NCI-H524 (cell line): ENCODE data around the gene ZNF611.
"Not testable (repeated sequence)": the region's sequence is repeated elsewhere in the genome, so short reads cannot be mapped to it uniquely, and the experiment has no call there.

Experiments
- DNase-seq, 2 experiments: peaks; one replicate each; lab custom pipeline; 2025; lab: John Stamatoyannopoulos, UW

The ZNF611 gene

GRCh38 chr19:52734893-52735661 is at the start of gene ZNF611:
ZNF611 (minus strand) TSS chr19:52735044; CDS start chr19:52715894, 19,150 bp downstream.
- DNase-seq, result peak; percentile 85 to 90

DNA sequence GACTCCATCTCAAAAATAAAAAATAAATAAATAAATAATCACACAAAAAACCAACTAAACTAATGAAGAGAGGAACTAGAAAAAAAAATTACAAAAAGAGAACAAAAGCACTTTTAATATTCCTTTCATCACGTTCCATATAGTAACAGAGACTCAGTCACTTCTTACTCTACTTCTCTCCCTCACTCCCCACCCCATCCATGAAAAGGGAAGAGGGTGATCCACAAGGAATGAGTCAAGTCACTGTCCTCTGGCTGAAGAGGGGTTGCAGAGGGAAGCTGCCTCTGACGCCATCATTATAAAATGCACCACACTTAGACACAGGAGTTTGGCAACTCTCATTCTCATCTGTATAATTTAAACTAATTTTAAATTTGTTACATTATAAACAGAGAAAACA is 48.0 kb upstream of the ZNF611 start:
- not testable (repeated sequence) for DNase-seq

DNA sequence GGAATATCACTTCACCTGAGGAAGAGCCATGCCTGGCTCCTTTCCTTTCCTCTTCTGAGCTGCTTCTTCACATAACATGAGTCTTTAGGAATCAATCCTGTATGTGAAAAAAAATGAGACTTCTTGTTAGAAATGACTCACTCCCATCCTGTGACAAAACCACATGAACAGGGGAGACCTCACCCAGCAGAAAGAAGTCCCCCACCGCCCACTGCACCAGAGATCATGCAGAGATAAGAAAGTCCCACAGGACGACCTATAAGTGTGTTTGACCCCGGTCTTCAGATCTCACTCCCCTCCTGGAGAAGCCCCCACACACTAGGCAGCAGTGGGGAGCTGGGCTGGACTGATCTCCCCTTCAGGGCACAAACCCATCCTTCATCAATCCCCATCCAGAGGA is 44.0 kb upstream of the ZNF611 start:
- no peak for DNase-seq

- not testable (repeated sequence) for DNase-seq
These were observed 21.6 kb upstream of the ZNF611 start for GRCh38 chr19:52756447-52756846.

DNA sequence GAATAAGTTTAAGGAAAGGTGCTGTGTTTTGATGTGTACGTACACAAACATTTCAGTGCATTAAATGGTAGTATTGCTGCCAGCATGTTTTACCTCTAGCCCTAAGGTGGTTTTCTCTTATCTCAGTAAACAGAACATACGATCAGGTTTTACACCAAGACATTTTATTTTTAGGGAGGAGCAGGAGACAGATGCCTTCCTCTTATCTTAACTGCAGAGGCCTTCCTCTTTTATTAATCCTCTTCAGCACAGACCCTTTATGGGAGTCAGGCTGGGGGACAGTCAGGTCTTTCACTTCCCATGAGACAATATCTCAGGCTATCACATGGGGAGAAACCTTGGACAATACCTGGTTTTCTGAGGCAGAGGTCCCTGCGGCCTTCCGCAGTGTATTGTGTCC is 14.9 kb upstream of the ZNF611 start:
- DNase-seq, result no peak

DNA sequence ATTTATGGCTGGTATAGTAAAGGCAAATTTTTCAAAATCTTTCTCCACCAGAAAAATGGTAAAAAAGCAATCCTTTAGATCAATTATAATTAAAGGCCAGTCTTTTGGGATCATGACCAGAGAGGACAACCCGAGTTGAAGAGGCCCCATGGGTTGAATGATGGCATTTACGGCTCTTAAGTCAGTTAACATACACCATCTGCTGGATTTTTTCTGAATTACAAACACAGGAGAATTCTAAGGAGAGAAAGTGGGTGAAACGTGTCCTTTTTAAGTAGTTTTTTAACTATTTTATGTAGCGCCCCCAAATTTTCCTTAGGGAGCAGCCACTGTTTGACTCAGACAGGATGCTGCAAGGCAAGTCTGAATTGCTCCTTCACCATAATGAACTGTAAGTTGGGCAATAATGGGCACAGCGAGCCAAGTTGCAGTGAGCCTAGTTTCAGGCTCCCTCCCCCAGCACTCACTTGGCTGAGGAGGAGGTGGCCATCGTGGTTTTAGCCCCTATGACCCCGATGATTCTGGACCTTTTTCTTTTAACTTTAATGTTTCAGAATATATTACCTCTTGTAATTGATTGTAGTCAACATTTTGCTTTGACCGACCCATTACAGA is 13.6 kb upstream of the ZNF611 start:
- peak in 1 of 2 experiments; percentile 25 for DNase-seq

DNA sequence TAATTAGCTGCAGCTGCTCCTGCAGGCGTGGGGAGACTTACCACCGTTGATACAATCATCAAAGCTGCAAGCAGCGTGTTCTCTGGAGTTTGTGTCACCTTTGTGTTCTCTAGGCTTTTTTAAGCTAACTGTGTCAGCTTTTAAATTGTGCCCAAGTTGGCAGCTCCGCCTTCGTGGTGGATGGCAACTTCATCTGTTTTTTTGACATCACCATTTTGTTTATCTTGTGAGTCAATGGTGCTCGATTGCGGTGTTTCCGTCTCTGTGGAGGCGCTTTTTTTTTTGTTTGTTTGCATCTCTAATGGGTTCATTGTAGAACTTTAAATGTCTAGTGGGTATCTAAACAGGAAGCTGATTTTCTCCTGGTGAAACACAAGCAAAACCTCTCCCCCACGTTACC is 11.1 kb upstream of the ZNF611 start:
- not testable (repeated sequence) for DNase-seq

GRCh38 chr19:52743091-52743490 is 8.2 kb upstream of the ZNF611 start:
- no peak for DNase-seq

- no peak for DNase-seq
These were observed 7.7 kb upstream of the ZNF611 start for GRCh38 chr19:52742516-52742915.

DNA sequence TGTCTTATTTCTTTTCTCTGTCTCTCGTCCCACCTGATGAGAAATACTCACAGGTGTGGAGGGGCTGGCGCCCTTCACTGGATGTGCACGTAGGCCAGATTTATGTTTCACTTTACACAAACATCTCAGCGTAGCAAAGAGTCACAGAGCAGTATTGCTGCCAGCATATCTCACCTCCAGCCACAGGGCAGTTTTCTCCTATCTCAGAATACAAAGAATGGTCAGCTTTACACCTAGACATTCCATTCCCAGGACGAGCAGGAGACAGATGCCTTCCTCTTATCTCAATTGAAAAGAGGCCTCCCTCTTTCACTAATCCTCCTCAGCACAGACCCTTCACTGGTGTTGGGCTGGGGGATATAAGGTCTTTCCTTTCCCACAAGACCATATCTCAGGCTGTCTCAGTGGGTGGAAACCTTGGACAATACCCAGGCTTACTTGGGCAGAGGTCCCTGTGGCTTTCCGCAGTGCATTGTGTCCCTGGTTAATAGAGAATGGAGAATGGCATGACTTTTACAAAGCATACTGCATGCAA is 7.2 kb upstream of the ZNF611 start:
- no peak for DNase-seq

DNA sequence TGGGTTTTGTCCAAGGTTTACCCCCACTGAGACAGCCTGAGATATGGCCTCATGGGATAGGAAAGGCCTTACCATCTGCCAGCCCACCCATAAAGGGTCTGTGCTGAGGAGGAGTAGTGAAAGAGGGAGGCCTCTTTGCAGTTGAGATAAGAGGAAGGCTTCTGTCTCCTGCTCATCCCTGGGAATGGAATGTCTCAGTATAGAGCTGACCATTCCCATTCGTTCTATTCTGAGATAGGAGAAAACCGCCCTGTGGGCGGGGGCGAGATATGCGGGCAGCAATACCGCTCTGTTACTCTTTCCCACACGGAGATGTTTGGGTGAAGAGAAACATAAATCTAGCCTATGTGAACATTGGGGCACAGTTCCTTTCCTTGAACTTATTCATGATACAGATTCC is 6.5 kb upstream of the ZNF611 start:
- not testable (repeated sequence) for DNase-seq

DNA sequence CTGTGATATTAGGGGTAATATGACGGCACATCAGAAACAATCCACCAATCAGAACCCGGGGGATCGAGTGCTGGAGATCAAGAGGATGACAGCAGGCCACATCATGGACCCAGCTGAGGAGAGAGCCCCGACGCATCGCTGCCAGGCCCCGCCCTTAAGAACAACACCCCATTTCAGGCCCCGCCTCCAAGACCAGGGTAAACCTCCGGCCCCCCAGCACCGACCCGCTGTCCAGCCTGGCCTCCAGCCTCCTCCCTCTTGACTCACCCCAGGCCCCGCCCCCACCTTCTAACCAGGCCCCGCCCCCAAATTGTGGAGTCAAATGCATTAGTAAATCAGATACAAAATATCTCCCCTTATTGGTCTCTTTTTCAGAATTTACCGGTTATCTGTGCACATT is 4.7 kb upstream of the ZNF611 start:
- DNase-seq, result no peak

DNA sequence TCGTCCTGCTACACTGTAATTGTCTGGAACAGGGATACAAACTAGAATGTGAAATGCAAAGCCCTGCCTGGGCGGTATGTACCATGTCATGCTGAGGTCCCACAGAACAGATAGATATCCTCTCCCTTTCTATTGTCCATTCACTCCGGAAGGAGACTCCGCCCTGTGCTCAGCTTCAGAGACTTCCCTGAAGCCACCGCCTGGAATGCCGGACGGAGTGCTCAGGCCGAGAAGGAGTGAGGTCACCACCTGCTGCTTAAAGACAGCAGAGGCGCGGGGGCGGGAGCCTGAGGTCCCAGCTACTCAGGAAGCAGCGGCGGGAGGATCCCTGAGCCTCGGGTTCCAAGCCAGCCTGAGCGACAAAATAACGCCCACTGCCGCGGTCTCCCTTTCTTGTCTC is 890 bp upstream of the ZNF611 start:
- no peak for DNase-seq

DNA sequence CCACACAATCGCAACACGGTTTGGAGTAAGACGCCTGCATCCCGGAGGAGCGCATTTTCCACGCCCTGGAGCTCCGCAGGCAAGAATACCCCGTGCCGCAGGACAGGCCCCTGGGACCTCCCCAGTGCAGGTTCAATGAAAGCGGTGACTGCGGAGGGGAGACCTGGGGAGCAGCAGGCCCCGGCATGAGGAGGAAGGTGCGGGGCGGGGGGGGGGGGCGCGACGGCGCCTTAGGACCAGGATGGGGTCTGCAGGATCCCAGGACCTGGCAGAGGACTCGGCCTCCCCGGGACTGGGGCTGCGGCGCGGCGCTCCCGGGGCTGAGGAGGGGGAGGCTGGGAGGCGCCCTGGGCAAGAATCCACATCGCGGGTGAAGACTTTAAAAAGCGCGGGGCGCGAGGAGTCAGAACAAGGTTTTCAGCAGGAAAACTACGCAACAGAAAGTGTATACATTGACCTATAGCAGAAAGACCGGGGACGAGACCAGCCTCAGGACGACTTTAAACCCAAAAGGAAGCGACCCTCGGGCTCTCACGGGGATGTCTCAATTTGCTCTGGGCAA is 432 bp downstream of the ZNF611 start:
- DNase-seq, result peak in 1 of 2 experiments; percentile 5

GRCh38 chr19:52726051-52726450 is 8.8 kb downstream of the ZNF611 start:
- not testable (repeated sequence) for DNase-seq

DNA sequence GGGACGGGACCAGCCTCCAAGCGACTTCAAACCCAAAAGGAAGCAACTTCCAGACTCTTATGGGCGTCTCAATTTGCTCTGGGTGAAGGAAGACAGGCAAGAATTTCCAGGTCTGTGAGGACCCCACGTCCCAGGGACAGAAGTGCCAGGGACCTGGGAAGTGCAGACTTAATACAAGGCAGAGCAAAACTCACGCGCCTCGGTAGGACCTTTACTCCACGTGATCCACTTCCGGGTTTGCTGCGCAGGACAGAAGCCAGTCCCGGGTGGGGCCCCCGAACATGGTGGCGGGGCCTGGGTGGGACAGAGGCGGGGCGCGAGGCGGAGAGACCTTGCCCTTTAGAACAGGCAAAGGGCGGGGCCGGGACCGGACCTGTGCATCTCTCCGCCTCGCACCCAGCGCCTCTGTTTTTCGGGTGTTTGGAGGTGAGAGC is 9.3 kb downstream of the ZNF611 start:
- DNase-seq, result no peak

DNA sequence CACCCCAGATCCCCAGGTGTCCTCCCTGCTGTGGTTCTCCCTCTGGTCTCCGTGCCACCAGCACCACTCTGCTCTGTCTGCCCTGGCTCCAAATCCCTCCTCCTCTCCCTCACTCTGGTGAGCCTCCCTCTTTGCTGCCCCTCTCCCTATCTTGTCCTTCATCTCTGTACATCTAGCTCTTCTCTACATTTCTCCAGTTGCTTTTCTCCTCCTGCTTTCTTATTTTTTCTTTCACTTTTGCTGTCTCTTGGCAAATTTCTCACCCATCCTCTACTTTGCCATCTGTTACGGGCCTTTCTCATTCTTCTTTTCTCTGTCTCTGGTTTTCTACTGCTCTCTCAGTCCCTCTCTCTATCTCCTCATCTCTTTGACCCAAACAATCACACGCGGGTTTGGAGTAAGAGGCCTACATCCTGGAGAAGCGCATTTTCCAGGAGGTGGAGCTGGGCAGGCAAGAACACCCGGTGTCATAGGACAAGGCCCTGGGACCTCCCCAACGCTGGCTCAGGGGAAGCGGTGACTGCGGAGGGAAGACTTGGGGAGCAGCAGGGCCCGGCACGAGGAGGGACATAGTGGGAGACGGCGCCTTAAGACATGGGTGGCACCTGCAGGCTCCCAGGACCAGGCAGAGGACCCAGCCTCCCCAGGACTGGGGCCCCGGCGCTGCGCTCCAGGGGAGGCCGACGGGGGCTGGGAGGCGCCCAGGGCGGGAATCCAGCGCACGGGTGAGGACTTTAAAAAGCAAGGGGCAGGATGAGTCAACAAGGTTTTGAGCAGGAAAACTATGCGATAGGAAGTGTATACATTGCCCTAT is 9.9 kb downstream of the ZNF611 start:
- DNase-seq, result no peak

DNA sequence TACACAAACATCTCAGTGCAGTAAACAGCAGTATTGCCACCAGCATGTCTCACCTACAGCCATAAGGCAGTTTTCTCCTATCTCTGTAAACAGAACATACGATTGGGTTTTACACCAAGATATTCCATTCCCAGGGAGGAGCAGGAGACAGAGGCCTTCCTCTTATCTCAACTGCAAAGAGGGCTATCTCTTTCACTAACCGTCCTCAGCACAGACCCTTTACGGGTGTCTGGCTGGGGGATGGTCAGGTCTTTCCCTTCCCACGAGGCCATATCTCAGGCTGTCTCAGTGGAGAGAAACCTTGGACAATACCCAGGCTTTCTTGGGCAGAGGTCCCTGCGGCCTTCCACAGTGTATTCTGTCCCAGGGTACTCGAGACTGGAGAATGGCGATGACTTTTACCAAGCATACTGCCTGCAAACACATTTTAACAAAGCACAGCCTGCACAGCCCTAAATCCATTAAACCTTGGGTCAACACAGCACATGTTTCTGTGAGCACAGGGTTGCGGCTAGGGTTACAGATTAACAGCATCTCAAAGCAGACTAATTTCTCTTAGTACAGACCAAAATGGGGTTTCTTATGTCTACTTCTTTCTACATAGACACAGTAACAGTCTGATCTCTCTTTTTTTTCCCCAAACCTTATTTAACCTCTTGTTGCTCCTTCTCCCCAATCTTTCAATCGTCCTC is 10.8 kb downstream of the ZNF611 start:
- not testable (repeated sequence) for DNase-seq

DNA sequence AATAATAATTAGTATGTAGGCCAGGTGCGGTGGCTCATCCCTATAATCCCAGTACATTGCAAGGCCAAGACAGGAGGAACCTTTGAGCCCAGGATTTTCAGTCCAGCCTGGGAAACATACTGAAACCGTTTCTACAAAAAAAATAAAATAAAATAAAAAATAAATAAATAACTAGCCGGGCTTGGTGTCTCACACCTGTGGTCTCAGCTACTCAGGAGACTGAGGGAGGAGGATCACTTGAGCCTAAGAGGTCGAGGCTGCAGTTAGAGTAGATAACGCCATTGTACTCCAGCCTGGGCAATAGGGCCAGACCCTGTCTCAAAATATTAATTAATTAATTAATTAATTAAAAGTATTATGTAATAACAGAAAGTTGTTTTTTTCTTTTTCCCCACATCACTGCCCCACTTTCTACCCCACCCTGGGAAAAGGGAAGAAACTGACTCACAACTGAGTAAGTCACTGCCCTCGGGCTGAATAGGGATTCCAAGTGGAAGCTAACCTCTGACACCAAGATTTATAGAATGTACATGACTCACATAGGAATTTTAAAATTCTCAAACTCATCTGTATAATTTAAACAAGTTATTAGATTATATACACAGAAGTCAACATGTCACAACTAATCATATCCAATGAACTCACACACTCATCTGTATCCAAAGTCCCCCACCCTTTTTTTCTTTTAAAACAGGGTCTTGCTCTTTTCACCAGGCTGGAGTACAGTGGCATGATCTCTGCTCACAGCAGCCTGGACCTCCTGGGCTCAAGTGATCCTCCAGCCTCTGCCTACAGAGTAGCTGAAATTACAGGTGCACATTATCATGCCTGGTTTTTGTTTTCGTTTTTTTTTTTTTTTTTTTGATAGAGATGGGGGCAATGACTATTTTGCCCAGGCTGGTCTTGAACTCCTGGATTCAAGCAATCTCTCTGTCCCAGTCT is 12.5 kb downstream of the ZNF611 start:
- DNase-seq, result no peak

DNA sequence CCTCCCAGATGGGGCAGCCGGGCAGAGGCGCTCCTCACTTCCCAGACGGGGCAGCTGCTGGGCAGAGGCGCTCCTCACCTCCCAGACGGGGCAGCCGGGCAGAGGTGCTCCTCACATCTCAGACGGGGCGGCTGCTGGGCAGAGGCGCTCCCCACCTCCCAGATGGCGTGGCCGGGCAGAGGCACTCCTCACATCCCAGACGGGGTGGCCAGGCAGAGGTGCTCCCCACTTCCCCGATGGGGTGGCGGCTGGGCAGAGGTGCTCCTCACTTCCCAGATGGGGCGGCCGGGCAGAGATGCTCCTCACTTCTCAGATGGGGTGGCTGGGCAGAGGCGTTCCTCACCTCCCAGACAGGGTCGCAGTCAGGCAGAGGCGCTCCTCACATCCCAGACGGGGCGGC is 14.3 kb downstream of the ZNF611 start:
- not testable (repeated sequence) for DNase-seq
